Measurements from ENCODE around the gene AGRN. TPM values are rescaled to one million over a fixed set of nuclear protein-coding genes. Genes with fewer than 3 reads are reported as not detected.

The AGRN gene
- total and polyA plus RNA-seq, 4 donors: 1.8 to 22.4 (median 16.9) TPM

DNA sequence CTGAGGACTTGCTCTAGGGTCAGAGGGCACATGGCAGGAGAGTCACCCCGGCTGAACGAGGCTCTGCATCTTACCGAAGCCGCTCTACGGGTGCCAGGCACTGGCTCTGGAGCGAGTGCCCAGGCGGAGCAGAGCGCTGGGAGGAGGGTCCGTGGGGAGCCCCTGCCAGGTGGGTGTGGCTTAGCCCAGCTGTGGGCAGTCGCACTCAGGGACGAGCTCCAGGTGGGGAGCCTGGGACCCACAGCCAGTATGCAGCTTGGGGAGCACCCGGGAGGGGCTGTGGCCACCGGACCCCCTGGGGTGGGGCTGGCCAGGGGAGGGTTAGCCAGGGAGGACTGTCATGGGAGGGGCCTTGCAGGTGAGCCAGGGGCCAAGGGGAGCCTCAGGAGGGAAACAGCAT is 3.8 kb downstream of the AGRN start:
- TF ChIP-seq HNF4G (IDR thresholded peaks at IDR 0.05) (no peak), GABPA (IDR thresholded peaks at IDR 0.05 in 1 of 2, conservative IDR thresholded peaks at IDR 0.05 in 1 of 2) (no peak), FOXA2 (IDR thresholded peaks at IDR 0.05) (no peak)
- Histone ChIP-seq H3K4me1 (ENCODE audit: control insufficient read depth in 4 of 4, insufficient read depth in 4 of 4, low read length in 3 of 4) (peaks cover 3 to 10% (median 7%) of the 10 kb centered on the region in 4 donors), H3K9me3 (ENCODE audit: control insufficient read depth in 4 of 4, low read length in 3 of 4) (no peaks in the 10 kb centered on the region), H3K27ac (ENCODE audit: low read depth in 1 of 2, low read length in 2 of 2) (no peak overlapping the region), H3K9ac (ENCODE audit: low read depth in 1 of 2, low read length in 2 of 2) (no peak overlapping the region), H3K36me3 (ENCODE audit: control insufficient read depth in 4 of 4, insufficient read depth in 3 of 4, low read depth in 1 of 4, low read length in 3 of 4) (no peaks in the 10 kb centered on the region), H3K4me3 (ENCODE audit: low read depth in 1 of 3, low read length in 3 of 3) (no peak overlapping the region), H3K27me3 (ENCODE audit: control insufficient read depth in 4 of 4, insufficient read depth in 4 of 4, low read length in 3 of 4) (no peaks in the 10 kb centered on the region)
- 78% methylated on average over 13 of the region's 13 CpGs for WGBS
- no peak for DNase-seq (ENCODE audit: low spot score)

DNA sequence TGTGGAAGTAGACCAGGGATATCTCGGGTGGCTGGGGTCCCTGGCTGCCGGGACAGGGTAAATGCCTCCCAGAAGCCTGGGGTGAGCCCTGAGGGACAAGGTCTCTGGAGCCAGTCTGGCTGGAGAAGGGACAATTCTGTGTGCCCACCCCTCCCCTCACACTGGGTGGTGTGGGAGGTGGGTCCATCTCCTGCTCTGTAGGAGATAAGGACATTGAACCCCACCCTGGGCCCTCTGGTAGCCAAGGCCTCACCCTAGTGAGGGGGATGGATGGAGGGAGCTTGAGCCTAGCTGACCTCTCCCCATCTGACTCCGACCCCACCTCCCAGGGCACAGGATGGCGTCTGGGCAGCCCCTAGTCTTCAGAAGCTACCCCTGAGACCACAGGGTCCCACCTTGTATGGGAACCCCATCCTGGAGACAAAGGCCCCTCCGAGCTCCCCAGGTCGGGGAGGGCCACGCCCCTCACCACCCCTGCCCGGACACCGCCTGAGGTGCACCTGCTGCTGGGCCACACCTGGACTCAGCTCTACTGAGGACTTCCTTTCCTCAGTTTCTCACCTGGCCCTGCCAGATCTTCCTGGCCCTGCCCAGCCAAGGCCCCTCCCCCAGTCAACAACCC is 4.3 kb downstream of the AGRN start:
- WGBS: 89% methylated on average over 9 of the region's 9 CpGs
- TF ChIP-seq, protein P1, sequence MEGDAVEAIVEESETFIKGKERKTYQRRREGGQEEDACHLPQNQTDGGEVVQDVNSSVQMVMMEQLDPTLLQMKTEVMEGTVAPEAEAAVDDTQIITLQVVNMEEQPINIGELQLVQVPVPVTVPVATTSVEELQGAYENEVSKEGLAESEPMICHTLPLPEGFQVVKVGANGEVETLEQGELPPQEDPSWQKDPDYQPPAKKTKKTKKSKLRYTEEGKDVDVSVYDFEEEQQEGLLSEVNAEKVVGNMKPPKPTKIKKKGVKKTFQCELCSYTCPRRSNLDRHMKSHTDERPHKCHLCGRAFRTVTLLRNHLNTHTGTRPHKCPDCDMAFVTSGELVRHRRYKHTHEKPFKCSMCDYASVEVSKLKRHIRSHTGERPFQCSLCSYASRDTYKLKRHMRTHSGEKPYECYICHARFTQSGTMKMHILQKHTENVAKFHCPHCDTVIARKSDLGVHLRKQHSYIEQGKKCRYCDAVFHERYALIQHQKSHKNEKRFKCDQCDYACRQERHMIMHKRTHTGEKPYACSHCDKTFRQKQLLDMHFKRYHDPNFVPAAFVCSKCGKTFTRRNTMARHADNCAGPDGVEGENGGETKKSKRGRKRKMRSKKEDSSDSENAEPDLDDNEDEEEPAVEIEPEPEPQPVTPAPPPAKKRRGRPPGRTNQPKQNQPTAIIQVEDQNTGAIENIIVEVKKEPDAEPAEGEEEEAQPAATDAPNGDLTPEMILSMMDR (IDR thresholded peaks at IDR 0.05; ENCODE audit: low read depth, low read length, missing input control): no peak
- TF ChIP-seq, protein P2, sequence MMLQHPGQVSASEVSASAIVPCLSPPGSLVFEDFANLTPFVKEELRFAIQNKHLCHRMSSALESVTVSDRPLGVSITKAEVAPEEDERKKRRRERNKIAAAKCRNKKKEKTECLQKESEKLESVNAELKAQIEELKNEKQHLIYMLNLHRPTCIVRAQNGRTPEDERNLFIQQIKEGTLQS (IDR thresholded peaks at IDR 0.05): no peak
- TF ChIP-seq TAF1 (conservative IDR thresholded peaks at IDR 0.05) (no peak), SP1 (IDR thresholded peaks at IDR 0.05) (no peak), RXRA (IDR thresholded peaks at IDR 0.05) (no peak), FOXA2 (IDR thresholded peaks at IDR 0.05) (no peak), NR2F2 (IDR thresholded peaks at IDR 0.05) (no peak), HNF4A (conservative IDR thresholded peaks at IDR 0.05) (no peak)
- H3K9ac ChIP-seq (ENCODE audit: low read depth in 1 of 2, low read length in 2 of 2): no peak overlapping the region
- H3K9me3 ChIP-seq (ENCODE audit: control insufficient read depth in 4 of 4, low read length in 3 of 4): no peaks in the 10 kb centered on the region
- H3K27me3 ChIP-seq (ENCODE audit: control insufficient read depth in 4 of 4, insufficient read depth in 4 of 4, low read length in 3 of 4): no peaks in the 10 kb centered on the region
- H3K4me1 ChIP-seq (ENCODE audit: control insufficient read depth in 4 of 4, insufficient read depth in 4 of 4, low read length in 3 of 4): peaks cover 0 to 7% (median 4%) of the 10 kb centered on the region in 4 donors
- no peaks in the 10 kb centered on the region for H3K36me3 ChIP-seq (ENCODE audit: control insufficient read depth in 4 of 4, insufficient read depth in 3 of 4, low read depth in 1 of 4, low read length in 3 of 4)
- peak; percentile 61 for DNase-seq (ENCODE audit: low spot score)
- no peak overlapping the region for H3K27ac ChIP-seq (ENCODE audit: low read depth in 1 of 2, low read length in 2 of 2)
- no peak overlapping the region for H3K4me3 ChIP-seq (ENCODE audit: low read depth in 1 of 3, low read length in 3 of 3)

DNA sequence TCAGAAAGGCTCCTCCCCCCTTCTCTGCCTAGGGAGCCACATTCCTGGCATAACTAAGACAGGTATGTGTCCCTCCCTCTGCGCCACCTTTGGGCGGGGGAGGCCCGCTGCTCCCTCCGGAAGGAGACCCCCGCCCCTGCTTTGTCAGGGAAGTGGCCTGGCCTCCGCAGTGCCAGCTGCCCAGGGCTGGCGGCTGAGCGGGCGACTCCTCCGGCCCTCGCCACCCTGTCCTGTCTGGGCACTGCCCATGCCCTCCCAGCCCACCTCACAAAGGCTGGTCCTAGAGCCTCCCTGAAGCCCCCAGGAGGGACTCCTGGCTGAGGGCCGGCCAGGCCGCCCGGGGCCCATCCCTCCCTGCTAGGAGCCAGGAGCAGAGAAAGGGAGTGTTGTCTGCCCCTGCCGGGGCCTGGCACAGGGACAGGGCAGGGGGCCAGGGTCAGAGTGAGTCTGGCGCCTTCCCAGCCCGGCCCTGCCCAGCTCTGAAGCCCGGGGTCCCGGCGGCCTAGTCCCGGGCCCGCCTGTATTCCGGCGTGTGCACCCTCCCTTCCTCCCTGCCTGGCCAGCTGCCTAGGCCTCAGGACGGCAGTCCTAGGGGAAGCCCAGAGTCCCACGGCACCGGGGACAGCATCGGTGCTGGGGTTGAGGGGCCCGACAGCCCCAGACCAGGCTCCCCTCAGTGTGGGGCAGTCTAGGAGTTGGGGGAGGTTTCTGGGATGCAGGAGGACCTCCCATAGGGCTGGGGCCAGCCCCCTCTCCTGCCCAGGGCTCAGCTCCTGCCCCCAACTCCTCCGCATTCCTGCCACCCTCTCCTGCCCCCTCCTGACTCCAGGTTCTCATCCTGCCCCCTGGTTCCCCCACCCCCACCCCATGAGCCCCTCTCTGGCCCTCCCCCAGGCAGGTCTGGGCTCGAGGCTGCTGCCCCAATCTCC is 5.1 kb downstream of the AGRN start:
- WGBS: 82% methylated on average over 31 of the region's 31 CpGs
- TF ChIP-seq EGR1 (IDR thresholded peaks at IDR 0.05; ENCODE audit: low read depth in 2 of 2) (no peak), YY1 (IDR thresholded peaks at IDR 0.05) (no peak), FOXA1 (IDR thresholded peaks at IDR 0.05) (no peak), SP1 (IDR thresholded peaks at IDR 0.05) (no peak)
- TF ChIP-seq, protein P3, sequence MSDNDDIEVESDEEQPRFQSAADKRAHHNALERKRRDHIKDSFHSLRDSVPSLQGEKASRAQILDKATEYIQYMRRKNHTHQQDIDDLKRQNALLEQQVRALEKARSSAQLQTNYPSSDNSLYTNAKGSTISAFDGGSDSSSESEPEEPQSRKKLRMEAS (IDR thresholded peaks at IDR 0.05): no peak
- TF ChIP-seq, protein P4, sequence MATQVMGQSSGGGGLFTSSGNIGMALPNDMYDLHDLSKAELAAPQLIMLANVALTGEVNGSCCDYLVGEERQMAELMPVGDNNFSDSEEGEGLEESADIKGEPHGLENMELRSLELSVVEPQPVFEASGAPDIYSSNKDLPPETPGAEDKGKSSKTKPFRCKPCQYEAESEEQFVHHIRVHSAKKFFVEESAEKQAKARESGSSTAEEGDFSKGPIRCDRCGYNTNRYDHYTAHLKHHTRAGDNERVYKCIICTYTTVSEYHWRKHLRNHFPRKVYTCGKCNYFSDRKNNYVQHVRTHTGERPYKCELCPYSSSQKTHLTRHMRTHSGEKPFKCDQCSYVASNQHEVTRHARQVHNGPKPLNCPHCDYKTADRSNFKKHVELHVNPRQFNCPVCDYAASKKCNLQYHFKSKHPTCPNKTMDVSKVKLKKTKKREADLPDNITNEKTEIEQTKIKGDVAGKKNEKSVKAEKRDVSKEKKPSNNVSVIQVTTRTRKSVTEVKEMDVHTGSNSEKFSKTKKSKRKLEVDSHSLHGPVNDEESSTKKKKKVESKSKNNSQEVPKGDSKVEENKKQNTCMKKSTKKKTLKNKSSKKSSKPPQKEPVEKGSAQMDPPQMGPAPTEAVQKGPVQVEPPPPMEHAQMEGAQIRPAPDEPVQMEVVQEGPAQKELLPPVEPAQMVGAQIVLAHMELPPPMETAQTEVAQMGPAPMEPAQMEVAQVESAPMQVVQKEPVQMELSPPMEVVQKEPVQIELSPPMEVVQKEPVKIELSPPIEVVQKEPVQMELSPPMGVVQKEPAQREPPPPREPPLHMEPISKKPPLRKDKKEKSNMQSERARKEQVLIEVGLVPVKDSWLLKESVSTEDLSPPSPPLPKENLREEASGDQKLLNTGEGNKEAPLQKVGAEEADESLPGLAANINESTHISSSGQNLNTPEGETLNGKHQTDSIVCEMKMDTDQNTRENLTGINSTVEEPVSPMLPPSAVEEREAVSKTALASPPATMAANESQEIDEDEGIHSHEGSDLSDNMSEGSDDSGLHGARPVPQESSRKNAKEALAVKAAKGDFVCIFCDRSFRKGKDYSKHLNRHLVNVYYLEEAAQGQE (IDR thresholded peaks at IDR 0.05): no peak
- TF ChIP-seq, protein P5, sequence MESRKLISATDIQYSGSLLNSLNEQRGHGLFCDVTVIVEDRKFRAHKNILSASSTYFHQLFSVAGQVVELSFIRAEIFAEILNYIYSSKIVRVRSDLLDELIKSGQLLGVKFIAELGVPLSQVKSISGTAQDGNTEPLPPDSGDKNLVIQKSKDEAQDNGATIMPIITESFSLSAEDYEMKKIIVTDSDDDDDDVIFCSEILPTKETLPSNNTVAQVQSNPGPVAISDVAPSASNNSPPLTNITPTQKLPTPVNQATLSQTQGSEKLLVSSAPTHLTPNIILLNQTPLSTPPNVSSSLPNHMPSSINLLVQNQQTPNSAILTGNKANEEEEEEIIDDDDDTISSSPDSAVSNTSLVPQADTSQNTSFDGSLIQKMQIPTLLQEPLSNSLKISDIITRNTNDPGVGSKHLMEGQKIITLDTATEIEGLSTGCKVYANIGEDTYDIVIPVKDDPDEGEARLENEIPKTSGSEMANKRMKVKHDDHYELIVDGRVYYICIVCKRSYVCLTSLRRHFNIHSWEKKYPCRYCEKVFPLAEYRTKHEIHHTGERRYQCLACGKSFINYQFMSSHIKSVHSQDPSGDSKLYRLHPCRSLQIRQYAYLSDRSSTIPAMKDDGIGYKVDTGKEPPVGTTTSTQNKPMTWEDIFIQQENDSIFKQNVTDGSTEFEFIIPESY (IDR thresholded peaks at IDR 0.05): no peak
- no peak for DNase-seq (ENCODE audit: low spot score)
- peaks cover 0 to 7% (median 4%) of the 10 kb centered on the region in 4 donors for H3K4me1 ChIP-seq (ENCODE audit: control insufficient read depth in 4 of 4, insufficient read depth in 4 of 4, low read length in 3 of 4)
- H3K27me3 ChIP-seq (ENCODE audit: control insufficient read depth in 4 of 4, insufficient read depth in 4 of 4, low read length in 3 of 4): no peaks in the 10 kb centered on the region
- H3K9ac ChIP-seq (ENCODE audit: low read depth in 1 of 2, low read length in 2 of 2): no peak overlapping the region
- H3K36me3 ChIP-seq (ENCODE audit: control insufficient read depth in 4 of 4, insufficient read depth in 3 of 4, low read depth in 1 of 4, low read length in 3 of 4): no peaks in the 10 kb centered on the region
- H3K27ac ChIP-seq (ENCODE audit: low read depth in 1 of 2, low read length in 2 of 2): no peak overlapping the region
- no peak overlapping the region for H3K4me3 ChIP-seq (ENCODE audit: low read depth in 1 of 3, low read length in 3 of 3)
- H3K9me3 ChIP-seq (ENCODE audit: control insufficient read depth in 4 of 4, low read length in 3 of 4): no peaks in the 10 kb centered on the region
